ENCODE data around the gene DPYSL3.
A peak's percentile ranks its signal among the peaks of the same experiment; 100 is the strongest.

The DPYSL3 gene

GRCh38 chr5:147404706-147405105 is 105.2 kb downstream of the DPYSL3 start:
- TF ChIP-seq ZFX (IDR thresholded peaks at IDR 0.05; ENCODE audit: borderline replicate concordance) (no peak), CTCF (IDR thresholded peaks at IDR 0.05) (no peak)
- H3K27ac ChIP-seq: no peak overlapping the region

GRCh38 chr5:147403651-147404640 is 105.9 kb downstream of the DPYSL3 start:
- H3K27ac ChIP-seq: no peak overlapping the region

GRCh38 chr5:147400881-147401280 is 109.0 kb downstream of the DPYSL3 start:
- H3K27ac ChIP-seq: no peak overlapping the region
- TF ChIP-seq CTCF (IDR thresholded peaks at IDR 0.05): no peak
- TF ChIP-seq ZFX (IDR thresholded peaks at IDR 0.05; ENCODE audit: borderline replicate concordance): no peak

More at GRCh38 chr5:147403651-147404640, 105.9 kb downstream of the DPYSL3 start:
- no peak for TF ChIP-seq ZFX (IDR thresholded peaks at IDR 0.05; ENCODE audit: borderline replicate concordance)
- TF ChIP-seq CTCF (IDR thresholded peaks at IDR 0.05): no peak

- no peak for TF ChIP-seq ZFX (IDR thresholded peaks at IDR 0.05; ENCODE audit: borderline replicate concordance)
- TF ChIP-seq CTCF (IDR thresholded peaks at IDR 0.05): no peak
Observed at GRCh38 chr5:147400126-147400809, 109.6 kb downstream of the DPYSL3 start.

GRCh38 chr5:147398860-147399259 is 111.0 kb downstream of the DPYSL3 start:
- H3K27ac ChIP-seq: no peak overlapping the region
- TF ChIP-seq CTCF (IDR thresholded peaks at IDR 0.05) (no peak), ZFX (IDR thresholded peaks at IDR 0.05; ENCODE audit: borderline replicate concordance) (no peak)

More at GRCh38 chr5:147400126-147400809, 109.6 kb downstream of the DPYSL3 start:
- H3K27ac ChIP-seq: no peak overlapping the region

- no peak overlapping the region for H3K27ac ChIP-seq
- TF ChIP-seq CTCF (IDR thresholded peaks at IDR 0.05): peak; percentile 33
- TF ChIP-seq ZFX (IDR thresholded peaks at IDR 0.05; ENCODE audit: borderline replicate concordance): no peak
Observed at GRCh38 chr5:147397616-147398015, 112.3 kb downstream of the DPYSL3 start.
